ENCODE measurements around the gene TK1.

DNA sequence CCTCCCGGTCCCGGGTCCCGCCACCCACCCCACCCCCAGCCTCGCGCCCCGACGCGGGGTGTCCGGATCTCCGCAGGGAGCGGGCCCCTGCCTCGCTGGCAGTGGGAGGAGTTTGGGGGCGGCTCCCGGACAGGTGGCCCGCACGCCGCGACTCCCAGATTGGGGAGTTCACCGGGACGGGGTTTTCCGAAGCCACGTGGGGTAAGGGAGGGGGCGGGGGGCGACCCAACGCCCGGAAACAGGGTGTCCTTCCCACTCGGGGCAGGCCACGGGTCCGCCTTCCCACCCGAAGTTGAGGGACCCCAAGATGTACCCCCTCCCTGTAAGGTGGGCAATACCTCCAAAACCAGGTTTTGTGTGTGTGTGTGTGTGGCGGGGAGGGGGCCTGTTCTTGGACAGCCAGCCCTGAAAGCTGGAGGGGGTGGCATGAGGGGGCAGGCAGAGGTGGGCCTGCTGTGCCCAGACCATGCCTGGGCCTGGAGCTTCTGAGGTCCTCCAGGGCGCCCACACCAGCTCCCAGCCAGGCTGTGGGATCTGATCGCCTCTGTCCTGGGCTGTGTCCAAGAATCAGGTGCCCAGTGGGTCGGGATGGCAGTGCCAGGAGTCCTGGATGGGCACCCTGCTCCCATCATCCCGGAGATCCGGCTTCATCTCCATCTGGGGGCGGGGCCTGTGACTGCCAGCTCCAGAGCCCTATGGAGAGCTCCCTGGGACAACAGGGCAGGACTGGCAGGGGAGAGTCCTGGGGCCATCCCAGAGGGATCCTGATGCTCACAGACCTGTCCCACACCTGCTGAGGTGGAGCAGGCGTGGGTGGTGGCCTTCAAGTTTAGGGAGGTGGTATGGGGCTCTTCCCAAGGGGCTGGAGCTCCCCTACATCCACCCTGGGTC is 17.7 kb downstream of the TK1 start:
- TF ChIP-seq, protein P1, sequence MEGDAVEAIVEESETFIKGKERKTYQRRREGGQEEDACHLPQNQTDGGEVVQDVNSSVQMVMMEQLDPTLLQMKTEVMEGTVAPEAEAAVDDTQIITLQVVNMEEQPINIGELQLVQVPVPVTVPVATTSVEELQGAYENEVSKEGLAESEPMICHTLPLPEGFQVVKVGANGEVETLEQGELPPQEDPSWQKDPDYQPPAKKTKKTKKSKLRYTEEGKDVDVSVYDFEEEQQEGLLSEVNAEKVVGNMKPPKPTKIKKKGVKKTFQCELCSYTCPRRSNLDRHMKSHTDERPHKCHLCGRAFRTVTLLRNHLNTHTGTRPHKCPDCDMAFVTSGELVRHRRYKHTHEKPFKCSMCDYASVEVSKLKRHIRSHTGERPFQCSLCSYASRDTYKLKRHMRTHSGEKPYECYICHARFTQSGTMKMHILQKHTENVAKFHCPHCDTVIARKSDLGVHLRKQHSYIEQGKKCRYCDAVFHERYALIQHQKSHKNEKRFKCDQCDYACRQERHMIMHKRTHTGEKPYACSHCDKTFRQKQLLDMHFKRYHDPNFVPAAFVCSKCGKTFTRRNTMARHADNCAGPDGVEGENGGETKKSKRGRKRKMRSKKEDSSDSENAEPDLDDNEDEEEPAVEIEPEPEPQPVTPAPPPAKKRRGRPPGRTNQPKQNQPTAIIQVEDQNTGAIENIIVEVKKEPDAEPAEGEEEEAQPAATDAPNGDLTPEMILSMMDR (IDR thresholded peaks at IDR 0.05; ENCODE audit: low read depth, low read length, poor library complexity, severe bottlenecking), result no peak
- no peak for TF ChIP-seq EZH2phosphoT487 (IDR thresholded peaks at IDR 0.05; ENCODE audit: borderline replicate concordance, low read length)
